Lower leg skin (tissue), 4 donors: ENCODE data around the gene EBF4. TPM values are rescaled to one million over a fixed set of nuclear protein-coding genes. Genes with fewer than 3 reads are reported as not detected.

Experiments
- DNase-seq, 2 donors: peaks; one replicate each; pipeline ENCODE4 v3.0.0-alpha.2; 2019; ENCODE audit warnings: low spot score in 2 of 2
- H3K4me3 ChIP-seq: fragments of 200-600 bp; sonication (generic); 2 replicates; pipeline ENCODE4 v1.5.1; 2017; ENCODE audit warnings: mild to moderate bottlenecking, low read depth; ENCODE audit not compliant: poor library complexity, severe bottlenecking
- CTCF ChIP-seq, 3 donors: fragments of 450-650 bp; IDR thresholded peaks; one replicate each; pipeline ENCODE4 v1.5.1; 2016; ENCODE audit warnings: antibody characterized with exemption in 3 of 3, mild to moderate bottlenecking in 3 of 3, moderate library complexity in 2 of 3
- POLR2A ChIP-seq, 2 donors: fragments of 450-650 bp; IDR thresholded peaks; one replicate each; pipeline ENCODE4 v1.6.1; 2016 to 2017; ENCODE audit warnings: antibody characterized with exemption in 2 of 2, mild to moderate bottlenecking in 1 of 2, moderate library complexity in 1 of 2
- WGBS, 2 donors: methylation state at CpG; one replicate each; pipeline ENCODE4 v1.1.5; 2018; 5-methylcytosine and 5-hydroxymethylcytosine counted together
- intact Hi-C: fragments of 100-400 bp; cut with DNase I; formaldehyde crosslinking; loops from one replicate; pipeline ENCODE4 v1.15.0; 2023; ENCODE audit warnings: low total_unique reads
- total RNA-seq, 4 donors: library from RNA; depleted of rRNA; stranded (reverse); fragments of >200 nt; gene quantifications; one replicate each; pipeline ENCODE4 v1.1.0, GENCODE V29; 2016

Gene EBF4
- total RNA-seq, 4 donors from 2014 or later = 5.0 to 9.9 (median 7.7) TPM

GRCh38 chr20:2757001-2757400, 64.4 kb downstream of the EBF4 start:
- DNase-seq = peak in 1 of 2 donors; percentile 52
- TF ChIP-seq CTCF (IDR thresholded peaks at IDR 0.05) (no peak), POLR2A (IDR thresholded peaks at IDR 0.05) (no peak)
- intact Hi-C loops = no loop called here
- no peak overlapping the region for H3K4me3 ChIP-seq
- WGBS, 2 donors = 90 to 92% methylated on average over 5 of the region's 5 CpGs

- intact Hi-C loops = no loop called here
- no peak overlapping the region for H3K4me3 ChIP-seq
- TF ChIP-seq CTCF (IDR thresholded peaks at IDR 0.05) (no peak), POLR2A (IDR thresholded peaks at IDR 0.05) (no peak)
- peak in 1 of 2 donors; percentile 20 for DNase-seq
- WGBS, 2 donors = 70% methylated on average over 5 of the region's 5 CpGs
Observed at GRCh38 chr20:2757969-2758368, 65.4 kb downstream of the EBF4 start.

- H3K4me3 ChIP-seq = no peak overlapping the region
- TF ChIP-seq CTCF (IDR thresholded peaks at IDR 0.05) (no peak), POLR2A (IDR thresholded peaks at IDR 0.05) (no peak)
- peak in 1 of 2 donors; percentile 62 for DNase-seq
- 82 to 89% methylated on average over 9 to 10 of the region's 10 CpGs for WGBS, 2 donors
- intact Hi-C loops = no loop called here
Observed at GRCh38 chr20:2759143-2759542, 66.6 kb downstream of the EBF4 start.

GRCh38 chr20:2759603-2760296, 67.2 kb downstream of the EBF4 start:
- WGBS, 2 donors = 57 to 73% methylated on average over 18 to 19 of the region's 19 CpGs
- H3K4me3 ChIP-seq = no peak overlapping the region
- DNase-seq = peak in 1 of 2 donors; percentile 70
- TF ChIP-seq POLR2A (IDR thresholded peaks at IDR 0.05) (no peak), CTCF (IDR thresholded peaks at IDR 0.05) (no peak)
- intact Hi-C loops = no loop called here

- intact Hi-C loops = no loop called here
- no peak overlapping the region for H3K4me3 ChIP-seq
- no peak for TF ChIP-seq POLR2A (IDR thresholded peaks at IDR 0.05)
- peak in 1 of 2 donors; percentile 59 for DNase-seq
- 77% methylated on average over 7 of the region's 7 CpGs for WGBS, 2 donors
Observed at GRCh38 chr20:2760297-2760951, 67.8 kb downstream of the EBF4 start.

- TF ChIP-seq CTCF (IDR thresholded peaks at IDR 0.05) (no peak), POLR2A (IDR thresholded peaks at IDR 0.05) (no peak)
- intact Hi-C loops = no loop called here
- no peak overlapping the region for H3K4me3 ChIP-seq
- whole genome bisulfite sequencing, 2 donors = 91 to 100% methylated on average over 2 of the region's 2 CpGs
- peak in 1 of 2 donors; percentile 31 for DNase-seq
Observed at GRCh38 chr20:2760952-2761305, 68.3 kb downstream of the EBF4 start.
